Astrocyte (in vitro differentiated cells and primary cell): ENCODE results near the gene PPP3CA.

Source experiments
- CTCF ChIP-seq: IDR thresholded peaks from 2 replicates; pipeline ENCODE4 v1.5.1; 2011; ENCODE audit warnings: low read depth, mild to moderate bottlenecking, inconsistent platforms, low read length, moderate library complexity; ENCODE audit not compliant: insufficient read depth
- EZH2 ChIP-seq: IDR thresholded peaks from 2 replicates; pipeline ENCODE4 v1.6.1; 2012; ENCODE audit warnings: mild to moderate bottlenecking, low read length, inconsistent platforms; ENCODE audit not compliant: insufficient read depth

GRCh38 chr4:101114936-101115372 lies 232.4 kb downstream of the PPP3CA start:
- TF ChIP-seq CTCF, result no peak
- TF ChIP-seq EZH2, result no peak
